HL-60 (cell line): ENCODE measurements around the gene SLC38A8.

Experiments used
- DNase-seq, 2 experiments: peaks; one replicate each; pipeline ENCODE4 v3.0.0-alpha.2; 2010 to 2020; ENCODE audit warnings: low read depth in 1 of 2, low spot score in 1 of 2
- H3K27ac ChIP-seq: fragments of 250-450 bp; sonication (Bioruptor Pico); replicated peaks from 2 replicates; pipeline ENCODE4 v1.5.1; 2020; ENCODE audit warnings: mild to moderate bottlenecking, moderate library complexity
- H3K27me3 ChIP-seq: fragments of 250-450 bp; sonication (Bioruptor Pico); 2 replicates; pipeline ENCODE4 v1.5.1; 2021; ENCODE audit warnings: mild to moderate bottlenecking, moderate library complexity; ENCODE audit not compliant: insufficient read depth, poor library complexity, severe bottlenecking
- H3K4me3 ChIP-seq: replicated peaks from 2 replicates; pipeline ENCODE4 v1.5.1; 2011; ENCODE audit warnings: mild to moderate bottlenecking, control low read depth, low read length; ENCODE audit not compliant: insufficient read depth
- GABPA ChIP-seq: IDR thresholded peaks from 2 replicates; pipeline ENCODE4 v1.6.1; 2012; ENCODE audit warnings: low read depth
- POLR2AphosphoS5 ChIP-seq: IDR thresholded peaks from 2 replicates; pipeline ENCODE4 v1.6.1; 2012; ENCODE audit warnings: low read depth
- REST ChIP-seq: IDR thresholded peaks from 2 replicates; pipeline ENCODE4 v1.6.1; 2012; ENCODE audit warnings: low read depth; ENCODE audit not compliant: insufficient replicate concordance
- SPI1 ChIP-seq: IDR thresholded peaks from 2 replicates; pipeline ENCODE4 v1.6.1; 2012; ENCODE audit warnings: low read depth, mild to moderate bottlenecking, borderline replicate concordance
- TF ChIP-seq, protein P1 (sequence below): IDR thresholded peaks from one replicate; pipeline ENCODE4 v1.5.1; 2011; ENCODE audit warnings: low read length, control low read depth, inconsistent platforms; ENCODE audit not compliant: insufficient read depth

The SLC38A8 gene

GRCh38 chr16:83969771-83970429, 72.7 kb downstream of the SLC38A8 start:
- Histone ChIP-seq H3K4me3 (no peak overlapping the region), H3K27me3 (peaks cover 16% of the 10 kb centered on the region), H3K27ac (no peak overlapping the region)
- no peak for DNase-seq
- TF ChIP-seq SPI1: no peak

DNA sequence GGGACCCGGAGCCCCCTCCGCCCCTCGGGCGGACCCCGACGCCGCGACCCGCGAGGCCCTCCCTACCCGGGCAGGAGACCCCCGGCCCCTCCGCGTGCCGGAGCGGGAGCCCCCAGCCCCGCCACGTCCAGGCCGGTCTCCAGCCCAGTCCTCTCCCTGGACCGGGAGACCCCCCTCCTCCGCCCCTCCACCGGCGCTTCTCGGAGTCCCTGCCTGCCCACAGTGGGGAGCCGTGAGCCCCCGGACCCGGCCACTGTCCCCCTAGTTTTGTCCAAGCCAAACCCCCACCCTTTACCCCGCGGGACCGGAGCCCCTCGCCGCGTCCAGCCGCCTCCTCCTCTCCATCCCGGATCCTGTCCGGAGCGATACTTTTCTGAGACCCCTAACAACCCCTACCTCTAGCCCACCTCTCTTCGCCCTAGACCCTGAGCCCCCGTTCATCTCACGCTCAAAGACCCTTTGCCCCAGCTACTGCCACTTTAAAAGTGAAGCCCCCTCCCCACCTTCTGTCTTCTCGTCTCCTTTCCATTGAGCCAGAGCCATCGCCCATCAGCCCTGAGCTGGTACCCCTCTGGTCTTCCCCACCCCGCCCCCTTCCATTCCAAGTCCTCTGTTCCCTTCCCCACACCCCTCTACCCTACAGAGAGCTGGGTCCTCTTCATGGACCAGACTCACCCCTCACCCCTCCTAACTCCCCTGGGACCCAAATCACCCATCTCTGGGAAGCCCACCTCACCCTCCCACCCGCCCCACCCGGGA, 73.5 kb downstream of the SLC38A8 start:
- DNase-seq: no peak
- Histone ChIP-seq H3K27me3 (peaks cover 16% of the 10 kb centered on the region), H3K27ac (no peak overlapping the region), H3K4me3 (no peak overlapping the region)
- TF ChIP-seq, protein P1, sequence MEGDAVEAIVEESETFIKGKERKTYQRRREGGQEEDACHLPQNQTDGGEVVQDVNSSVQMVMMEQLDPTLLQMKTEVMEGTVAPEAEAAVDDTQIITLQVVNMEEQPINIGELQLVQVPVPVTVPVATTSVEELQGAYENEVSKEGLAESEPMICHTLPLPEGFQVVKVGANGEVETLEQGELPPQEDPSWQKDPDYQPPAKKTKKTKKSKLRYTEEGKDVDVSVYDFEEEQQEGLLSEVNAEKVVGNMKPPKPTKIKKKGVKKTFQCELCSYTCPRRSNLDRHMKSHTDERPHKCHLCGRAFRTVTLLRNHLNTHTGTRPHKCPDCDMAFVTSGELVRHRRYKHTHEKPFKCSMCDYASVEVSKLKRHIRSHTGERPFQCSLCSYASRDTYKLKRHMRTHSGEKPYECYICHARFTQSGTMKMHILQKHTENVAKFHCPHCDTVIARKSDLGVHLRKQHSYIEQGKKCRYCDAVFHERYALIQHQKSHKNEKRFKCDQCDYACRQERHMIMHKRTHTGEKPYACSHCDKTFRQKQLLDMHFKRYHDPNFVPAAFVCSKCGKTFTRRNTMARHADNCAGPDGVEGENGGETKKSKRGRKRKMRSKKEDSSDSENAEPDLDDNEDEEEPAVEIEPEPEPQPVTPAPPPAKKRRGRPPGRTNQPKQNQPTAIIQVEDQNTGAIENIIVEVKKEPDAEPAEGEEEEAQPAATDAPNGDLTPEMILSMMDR: no peak
- TF ChIP-seq POLR2AphosphoS5: no peak

GRCh38 chr16:83968306-83968851, 74.2 kb downstream of the SLC38A8 start:
- peak overlapping the region; percentile 25 for H3K4me3 ChIP-seq
- H3K27me3 ChIP-seq: peaks cover 14% of the 10 kb centered on the region

DNA sequence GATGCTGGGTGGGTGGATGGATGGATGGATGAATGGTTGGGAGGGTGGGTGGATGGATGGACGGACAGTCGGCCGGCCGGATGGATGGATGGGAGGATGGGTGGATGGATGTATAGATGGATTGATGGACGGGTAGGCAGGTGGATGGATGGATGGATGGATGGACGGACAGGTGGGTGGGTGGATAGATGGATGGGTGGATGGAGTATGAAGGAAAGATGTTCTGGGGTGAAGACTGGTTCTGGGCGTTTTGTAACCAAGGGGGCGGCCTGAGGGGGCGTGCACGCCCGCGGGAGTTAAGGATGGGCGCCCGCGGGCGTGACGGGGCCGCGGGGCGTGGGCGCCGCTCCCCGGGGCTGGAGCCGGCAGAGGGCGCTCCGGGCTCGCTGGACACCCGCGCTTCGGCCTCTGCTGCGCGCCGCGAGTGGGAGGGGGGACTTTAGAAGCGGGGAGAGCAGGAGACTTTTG, 74.7 kb downstream of the SLC38A8 start, which contains the start of gene NECAB2:
Gene NECAB2, plus strand, starts transcription at position 407 of the 468 bp plus-strand sequence. CDS start 405 bp downstream, outside the sequence.
- H3K4me3 ChIP-seq: peak within 1 kb of the TSS; percentile 25
- peak in 1 of 2 experiments; percentile 15 for DNase-seq
- H3K27me3 ChIP-seq: peaks cover 14% of the 10 kb centered on the region
- TF ChIP-seq, protein P1: peak; percentile 11
- no peak for TF ChIP-seq GABPA
- no peak within 1 kb of the TSS for H3K27ac ChIP-seq

More at GRCh38 chr16:83968306-83968851, 74.2 kb downstream of the SLC38A8 start:
- H3K27ac ChIP-seq: no peak overlapping the region
- TF ChIP-seq REST (no peak), GABPA (no peak), POLR2AphosphoS5 (no peak), SPI1 (no peak)
- TF ChIP-seq, protein P1: no peak
- no peak for DNase-seq

DNA sequence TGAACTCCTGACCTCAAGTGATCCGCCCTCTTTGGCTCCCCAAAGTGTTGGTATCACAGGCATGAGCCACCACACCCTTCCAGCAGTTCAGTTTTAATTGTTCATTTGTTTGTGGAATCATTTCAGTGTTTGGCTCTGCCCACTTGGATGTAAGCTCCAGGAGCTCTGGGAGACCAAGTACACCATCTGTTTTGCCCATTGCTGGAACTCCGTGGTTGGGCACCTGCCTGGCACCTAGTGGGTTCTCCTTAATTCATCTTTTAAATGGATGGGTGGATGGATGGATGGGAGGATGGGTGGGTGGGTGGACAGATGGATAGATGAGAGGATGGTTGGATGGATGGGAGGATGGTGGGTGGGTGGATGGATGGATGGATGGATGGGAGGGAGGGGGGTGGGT, 75.5 kb downstream of the SLC38A8 start:
- no peak overlapping the region for H3K27ac ChIP-seq
- no peak for DNase-seq
- peaks cover 14% of the 10 kb centered on the region for H3K27me3 ChIP-seq
- no peak for TF ChIP-seq POLR2AphosphoS5
- TF ChIP-seq, protein P1: no peak
- H3K4me3 ChIP-seq: no peak overlapping the region
